ENCODE measurements around the gene FYCO1.

Gene FYCO1

GRCh38 chr3:46022909-46023785 is 27.5 kb upstream of the FYCO1 start:
- Histone ChIP-seq H2BK5ac (ENCODE audit: low read depth, low read length, poor library complexity) (no peak overlapping the region), H3K9me3 (ENCODE audit: insufficient read depth, low read depth, low read length) (peaks cover 10% of the 10 kb centered on the region), H3K36me3 (ENCODE audit: control insufficient read depth in 1 of 2, insufficient read depth in 2 of 2, low read length in 2 of 2) (peaks cover 6 to 13% of the 10 kb centered on the region in 2 experiments), H3K79me2 (ENCODE audit: control insufficient read depth, insufficient read depth, low read length, poor library complexity) (no peaks in the 10 kb centered on the region), H3K4ac (ENCODE audit: low read depth, low read length) (no peak overlapping the region), H3K27ac (ENCODE audit: low read depth, low read length) (no peak overlapping the region), H4K8ac (ENCODE audit: low read depth, low read length) (no peak overlapping the region), H3K4me3 (ENCODE audit: low read depth, low read length) (peak overlapping the region; percentile 14), H3K14ac (ENCODE audit: low read length) (peak overlapping the region; percentile 11), H2AK5ac (ENCODE audit: low read length) (no peak overlapping the region), H3K4me1 (ENCODE audit: control insufficient read depth in 1 of 2, insufficient read depth in 2 of 2, low read length in 2 of 2) (peaks cover 5 to 10% of the 10 kb centered on the region in 2 experiments), H4K91ac (ENCODE audit: low read depth, low read length) (no peak overlapping the region), H3K9ac (ENCODE audit: low read length) (no peak overlapping the region), H3K23ac (ENCODE audit: low read length) (no peak overlapping the region), H3K4me2 (ENCODE audit: low read length) (no peak overlapping the region), H2AFZ (ENCODE audit: insufficient read depth, low read length, poor library complexity) (no peak overlapping the region), H3K18ac (ENCODE audit: low read length) (no peak overlapping the region), H4K12ac (ENCODE audit: low read depth, low read length) (no peak overlapping the region), H3K79me1 (ENCODE audit: low read length) (no peaks in the 10 kb centered on the region), H3K27me3 (ENCODE audit: insufficient read depth, low read length) (no peaks in the 10 kb centered on the region), H2BK12ac (ENCODE audit: low read length) (peak overlapping the region; percentile 12), H2BK120ac (ENCODE audit: insufficient read depth, low read length, poor library complexity) (peak overlapping the region; percentile 20)
- peak in 1 of 2 donors; percentile 49 for DNase-seq
- WGBS (ENCODE audit: extremely low coverage, insufficient coverage, insufficient read length), result no CpG with 5 or more reads among the region's 34 CpGs

- Histone ChIP-seq H3K36me3 (ENCODE audit: control insufficient read depth in 1 of 2, insufficient read depth in 2 of 2, low read length in 2 of 2) (peaks cover 6 to 13% of the 10 kb centered on the region in 2 experiments), H3K27me3 (ENCODE audit: insufficient read depth, low read length) (no peaks in the 10 kb centered on the region), H3K4me3 (ENCODE audit: low read depth, low read length) (no peak overlapping the region), H2BK5ac (ENCODE audit: low read depth, low read length, poor library complexity) (no peak overlapping the region), H3K9me3 (ENCODE audit: insufficient read depth, low read depth, low read length) (peaks cover 10% of the 10 kb centered on the region), H3K18ac (ENCODE audit: low read length) (no peak overlapping the region), H3K9ac (ENCODE audit: low read length) (no peak overlapping the region), H3K23ac (ENCODE audit: low read length) (no peak overlapping the region), H3K14ac (ENCODE audit: low read length) (no peak overlapping the region), H2AK5ac (ENCODE audit: low read length) (no peak overlapping the region), H2BK120ac (ENCODE audit: insufficient read depth, low read length, poor library complexity) (no peak overlapping the region), H3K27ac (ENCODE audit: low read depth, low read length) (no peak overlapping the region), H3K4ac (ENCODE audit: low read depth, low read length) (no peak overlapping the region), H4K8ac (ENCODE audit: low read depth, low read length) (no peak overlapping the region), H3K4me1 (ENCODE audit: control insufficient read depth in 1 of 2, insufficient read depth in 2 of 2, low read length in 2 of 2) (peaks cover 2 to 4% of the 10 kb centered on the region in 2 experiments), H4K91ac (ENCODE audit: low read depth, low read length) (no peak overlapping the region), H3K79me1 (ENCODE audit: low read length) (no peaks in the 10 kb centered on the region), H3K79me2 (ENCODE audit: control insufficient read depth, insufficient read depth, low read length, poor library complexity) (no peaks in the 10 kb centered on the region), H3K4me2 (ENCODE audit: low read length) (no peak overlapping the region), H2AFZ (ENCODE audit: insufficient read depth, low read length, poor library complexity) (no peak overlapping the region), H2BK12ac (ENCODE audit: low read length) (peak overlapping the region; percentile 43), H4K12ac (ENCODE audit: low read depth, low read length) (no peak overlapping the region)
- WGBS (ENCODE audit: extremely low coverage, insufficient coverage, insufficient read length), result no CpG with 5 or more reads among the region's 8 CpGs
- DNase-seq, result no peak
Observed at GRCh38 chr3:46021516-46021915, 25.9 kb upstream of the FYCO1 start.

- Histone ChIP-seq H3K79me1 (ENCODE audit: low read length) (no peaks in the 10 kb centered on the region), H2BK120ac (ENCODE audit: insufficient read depth, low read length, poor library complexity) (no peak overlapping the region), H2AK5ac (ENCODE audit: low read length) (no peak overlapping the region), H3K23ac (ENCODE audit: low read length) (no peak overlapping the region), H3K9ac (ENCODE audit: low read length) (no peak overlapping the region), H3K27me3 (ENCODE audit: insufficient read depth, low read length) (no peaks in the 10 kb centered on the region), H2BK5ac (ENCODE audit: low read depth, low read length, poor library complexity) (no peak overlapping the region), H3K18ac (ENCODE audit: low read length) (no peak overlapping the region), H3K4me3 (ENCODE audit: low read depth, low read length) (peak overlapping the region; percentile 6), H3K36me3 (ENCODE audit: control insufficient read depth in 1 of 2, insufficient read depth in 2 of 2, low read length in 2 of 2) (peaks cover 6 to 13% of the 10 kb centered on the region in 2 experiments), H3K14ac (ENCODE audit: low read length) (no peak overlapping the region), H3K27ac (ENCODE audit: low read depth, low read length) (no peak overlapping the region), H2AFZ (ENCODE audit: insufficient read depth, low read length, poor library complexity) (no peak overlapping the region), H4K91ac (ENCODE audit: low read depth, low read length) (no peak overlapping the region), H2BK12ac (ENCODE audit: low read length) (no peak overlapping the region), H3K4me2 (ENCODE audit: low read length) (no peak overlapping the region), H3K9me3 (ENCODE audit: insufficient read depth, low read depth, low read length) (peaks cover 10% of the 10 kb centered on the region), H3K4me1 (ENCODE audit: control insufficient read depth in 1 of 2, insufficient read depth in 2 of 2, low read length in 2 of 2) (peaks cover 2 to 4% of the 10 kb centered on the region in 2 experiments), H3K4ac (ENCODE audit: low read depth, low read length) (no peak overlapping the region), H4K12ac (ENCODE audit: low read depth, low read length) (no peak overlapping the region), H3K79me2 (ENCODE audit: control insufficient read depth, insufficient read depth, low read length, poor library complexity) (no peaks in the 10 kb centered on the region), H4K8ac (ENCODE audit: low read depth, low read length) (no peak overlapping the region)
- no CpG with 5 or more reads among the region's 37 CpGs for WGBS (ENCODE audit: extremely low coverage, insufficient coverage, insufficient read length)
- no peak for DNase-seq
Observed at GRCh38 chr3:46020766-46021510, 25.3 kb upstream of the FYCO1 start.

- H2AK5ac ChIP-seq (ENCODE audit: low read length), result no peak overlapping the region
- H3K23ac ChIP-seq (ENCODE audit: low read length), result no peak overlapping the region
- no peaks in the 10 kb centered on the region for H3K79me1 ChIP-seq (ENCODE audit: low read length)
- H3K27ac ChIP-seq (ENCODE audit: low read depth, low read length), result no peak overlapping the region
- H4K8ac ChIP-seq (ENCODE audit: low read depth, low read length), result no peak overlapping the region
- peaks cover 6 to 13% of the 10 kb centered on the region in 2 experiments for H3K36me3 ChIP-seq (ENCODE audit: control insufficient read depth in 1 of 2, insufficient read depth in 2 of 2, low read length in 2 of 2)
- no peak overlapping the region for H2AFZ ChIP-seq (ENCODE audit: insufficient read depth, low read length, poor library complexity)
- H3K9me3 ChIP-seq (ENCODE audit: insufficient read depth, low read depth, low read length), result peaks cover 10% of the 10 kb centered on the region
- DNase-seq, result no peak
- H3K79me2 ChIP-seq (ENCODE audit: control insufficient read depth, insufficient read depth, low read length, poor library complexity), result no peaks in the 10 kb centered on the region
- H3K4me1 ChIP-seq (ENCODE audit: control insufficient read depth in 1 of 2, insufficient read depth in 2 of 2, low read length in 2 of 2), result peaks cover 2 to 4% of the 10 kb centered on the region in 2 experiments
- WGBS (ENCODE audit: extremely low coverage, insufficient coverage, insufficient read length), result no CpG with 5 or more reads among the region's 1 CpG
- no peak overlapping the region for H2BK5ac ChIP-seq (ENCODE audit: low read depth, low read length, poor library complexity)
- no peak overlapping the region for H3K4me2 ChIP-seq (ENCODE audit: low read length)
- H2BK120ac ChIP-seq (ENCODE audit: insufficient read depth, low read length, poor library complexity), result no peak overlapping the region
- H3K14ac ChIP-seq (ENCODE audit: low read length), result no peak overlapping the region
- no peak overlapping the region for H4K91ac ChIP-seq (ENCODE audit: low read depth, low read length)
- no peak overlapping the region for H4K12ac ChIP-seq (ENCODE audit: low read depth, low read length)
- no peak overlapping the region for H3K9ac ChIP-seq (ENCODE audit: low read length)
- H3K4ac ChIP-seq (ENCODE audit: low read depth, low read length), result no peak overlapping the region
- H3K27me3 ChIP-seq (ENCODE audit: insufficient read depth, low read length), result no peaks in the 10 kb centered on the region
- no peak overlapping the region for H3K4me3 ChIP-seq (ENCODE audit: low read depth, low read length)
- H3K18ac ChIP-seq (ENCODE audit: low read length), result no peak overlapping the region
- H2BK12ac ChIP-seq (ENCODE audit: low read length), result no peak overlapping the region
Observed at GRCh38 chr3:46019707-46020106, 24.1 kb upstream of the FYCO1 start.

Data from trophoblast cell (in vitro differentiated cells and primary cell).